HG03432 (cell line): ENCODE results near the gene CCDC186.

Experiments
- ATAC-seq: cut with Tn5 transposase; IDR thresholded peaks from one replicate; pipeline ENCODE4 v1.9.1; 2021; ENCODE audit warnings: mild to moderate bottlenecking, moderate library complexity; ENCODE audit not compliant: unreplicated experiment

Gene CCDC186

DNA sequence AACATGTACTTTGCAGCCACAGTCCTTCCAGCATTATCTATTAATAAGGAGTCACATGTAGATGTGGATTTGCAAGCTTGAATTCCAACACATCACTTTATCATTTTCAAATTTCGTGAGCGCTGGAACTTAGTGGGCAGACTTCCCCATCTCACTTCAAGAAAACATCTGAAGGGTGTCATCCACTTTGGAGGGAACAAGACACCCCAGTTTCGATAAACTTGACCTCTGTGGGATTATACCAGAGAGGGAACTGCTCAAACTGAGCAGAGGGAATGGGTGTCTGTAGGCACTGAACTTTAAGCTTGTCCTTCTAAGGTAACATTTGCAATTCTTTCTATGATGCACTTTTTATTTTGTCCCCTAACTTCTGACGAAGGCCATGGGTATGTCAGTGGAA is 102.8 kb downstream of the CCDC186 start:
- no peak for ATAC-seq
